NOMO-1 treated with DMSO at 0.1 percent for 48 hours (cell line): ENCODE results near the gene ERCC2.

Experiments used
- DNase-seq: peaks from one replicate; lab custom pipeline; 2025; ENCODE audit not compliant: unreplicated experiment; lab: John Stamatoyannopoulos, UW

The ERCC2 gene

DNA sequence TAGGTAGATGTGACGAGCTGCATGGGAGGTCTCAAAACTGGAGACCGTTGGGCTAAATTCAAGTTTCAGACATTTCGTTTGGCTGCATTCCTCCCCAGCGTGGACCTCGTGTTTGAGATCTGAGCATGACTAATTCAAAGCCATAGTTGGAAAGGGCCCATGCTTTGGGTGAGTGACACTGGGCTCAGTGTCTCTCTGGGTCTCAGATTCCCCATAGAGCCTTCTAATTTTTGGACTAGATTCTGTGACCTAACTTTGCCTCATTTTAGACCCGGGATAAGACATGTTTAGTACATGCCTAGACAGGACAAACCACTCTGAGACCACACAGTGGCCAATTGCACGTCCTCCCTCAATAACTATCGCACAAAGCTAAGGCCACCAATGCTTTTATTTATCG, 64.3 kb downstream of the ERCC2 start:
- DNase-seq: no peak

DNA sequence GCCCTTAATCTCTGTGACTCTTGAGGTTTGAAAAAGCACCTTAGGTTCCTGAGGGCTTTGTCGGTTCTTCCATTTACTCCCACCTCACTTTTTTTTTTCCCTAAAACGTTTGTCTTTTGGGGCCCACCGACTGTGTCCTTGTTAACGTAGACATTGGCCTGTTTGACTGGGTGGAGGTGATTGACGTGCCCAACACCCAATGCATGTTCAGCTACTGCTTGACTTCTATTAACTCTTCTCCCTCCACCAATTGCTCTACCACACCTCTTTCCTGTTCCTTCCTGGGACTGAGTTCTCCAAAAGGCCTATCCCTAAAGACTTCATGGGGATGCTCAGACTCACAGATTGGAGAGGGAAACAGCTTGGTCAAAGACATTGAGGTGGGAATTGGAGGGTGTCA, 65.0 kb downstream of the ERCC2 start:
- no peak for DNase-seq

DNA sequence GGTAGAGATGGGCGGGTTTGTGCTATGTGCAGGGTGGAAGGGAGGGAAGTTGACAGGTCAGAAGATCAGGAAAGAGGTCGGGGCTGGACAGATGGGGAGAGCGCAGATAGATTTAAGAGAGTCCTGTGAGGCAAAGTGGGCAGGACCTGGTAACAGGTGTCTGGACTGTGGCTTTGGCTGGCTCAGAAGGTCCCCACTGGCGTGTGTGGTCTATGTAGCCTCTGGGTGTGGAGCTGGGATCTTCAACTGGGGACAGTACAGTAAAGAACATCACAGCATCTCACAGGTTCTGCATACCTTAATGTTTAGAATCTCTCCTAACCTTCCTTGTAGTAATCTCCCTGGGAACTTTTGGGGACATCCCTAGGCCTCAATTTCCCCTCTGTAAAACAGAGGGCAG, 65.4 kb downstream of the ERCC2 start:
- DNase-seq: no peak

DNA sequence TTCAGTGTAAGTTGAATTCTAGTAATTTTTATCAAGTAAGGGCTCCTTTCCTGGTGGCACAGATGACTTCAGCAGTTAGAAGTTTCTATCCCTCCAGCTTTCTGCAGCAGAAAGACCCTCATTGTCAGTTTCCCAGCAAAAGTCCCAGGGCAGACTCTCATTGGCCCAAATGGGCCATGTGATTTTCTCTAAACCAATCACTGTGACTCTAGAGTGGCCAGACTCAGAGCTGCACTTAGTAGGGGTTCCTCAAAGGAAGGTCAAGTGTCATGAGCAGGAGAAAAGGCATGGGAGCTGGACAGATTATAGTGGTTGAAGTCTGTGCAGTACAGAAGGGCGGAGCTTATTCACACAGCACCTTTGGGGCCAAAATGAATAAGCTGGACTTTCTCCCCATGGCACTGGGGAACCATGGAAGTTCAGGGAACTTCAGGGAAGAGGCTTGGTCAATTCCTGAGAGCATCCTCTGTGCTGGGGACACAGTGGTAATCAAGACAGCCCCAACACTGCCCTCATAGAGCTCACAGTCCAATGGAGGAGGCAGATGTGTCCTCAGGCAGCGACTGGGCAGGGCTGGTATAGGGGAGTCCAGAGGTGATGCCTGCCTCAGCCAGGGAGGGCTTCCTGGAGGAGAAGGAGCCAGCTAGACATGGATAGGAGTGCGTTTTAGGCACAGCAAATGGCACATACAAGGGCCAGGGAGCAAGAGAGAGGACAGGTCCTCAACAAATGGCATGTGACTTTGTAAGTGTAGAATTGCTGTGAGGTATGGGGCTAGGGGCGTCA, 66.0 kb downstream of the ERCC2 start:
- DNase-seq: no peak

DNA sequence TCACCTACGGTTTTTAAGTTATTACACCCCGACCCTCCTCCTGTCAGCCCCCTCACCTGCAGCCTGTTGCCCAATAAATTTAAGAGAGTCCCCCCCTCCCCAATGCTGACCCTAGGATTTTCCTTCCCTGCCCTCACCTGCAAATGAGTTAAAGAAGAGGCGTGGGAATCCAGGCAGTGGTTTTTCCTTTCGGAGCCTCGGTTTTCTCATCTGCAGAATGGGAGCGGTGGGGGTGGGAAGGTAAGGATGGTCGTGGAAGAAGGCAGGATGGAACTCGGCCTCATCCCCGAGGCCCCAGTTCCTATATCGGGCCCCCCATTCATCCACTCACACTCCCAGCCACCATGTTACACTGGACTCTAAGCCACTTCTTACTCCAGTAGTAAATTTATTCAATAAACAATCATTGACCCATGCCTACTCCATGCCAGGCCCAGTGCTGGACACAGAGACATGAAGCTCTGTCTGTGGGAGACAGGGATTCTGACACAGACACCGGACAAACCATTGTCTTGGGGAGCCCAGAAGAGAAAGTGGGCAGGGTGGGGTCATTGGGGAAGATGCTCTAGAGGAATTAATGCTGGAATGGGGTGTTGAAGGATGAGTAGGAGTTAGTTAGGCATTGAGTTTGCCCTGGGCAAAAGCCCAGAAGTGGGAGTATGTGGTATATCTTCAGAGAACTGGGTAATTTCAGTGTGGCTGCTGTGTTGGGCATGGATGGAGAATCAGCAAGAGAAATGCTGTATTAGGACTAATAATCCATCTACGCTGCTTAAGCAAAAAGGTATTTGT, 66.9 kb downstream of the ERCC2 start:
- DNase-seq: no peak

DNA sequence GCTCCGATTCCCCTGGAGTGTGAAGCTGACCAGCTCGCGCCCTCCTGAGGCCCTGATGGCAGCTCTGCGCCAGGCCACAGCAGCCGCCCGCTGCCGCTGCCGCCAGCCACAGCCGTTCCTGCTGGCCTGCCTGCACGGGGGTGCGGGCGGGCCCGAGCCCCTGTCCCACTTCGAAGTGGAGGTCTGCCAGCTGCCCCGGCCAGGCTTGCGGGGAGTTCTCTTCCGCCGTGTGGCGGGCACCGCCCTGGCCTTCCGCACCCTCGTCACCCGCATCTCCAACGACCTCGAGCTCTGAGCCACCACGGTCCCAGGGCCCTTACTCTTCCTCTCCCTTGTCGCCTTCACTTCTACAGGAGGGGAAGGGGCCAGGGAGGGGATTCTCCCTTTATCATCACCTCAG, 68.0 kb downstream of the ERCC2 start:
- DNase-seq: no peak
